GM19463 (cell line): ENCODE results near the gene LPP.
A peak's percentile ranks its signal among the peaks of the same experiment; 100 is the strongest.

Source experiments
- ATAC-seq: cut with Tn5 transposase; IDR thresholded peaks from one replicate; pipeline ENCODE4 v1.9.1; 2021; ENCODE audit warnings: mild to moderate bottlenecking, moderate library complexity; ENCODE audit not compliant: unreplicated experiment

Gene LPP

DNA sequence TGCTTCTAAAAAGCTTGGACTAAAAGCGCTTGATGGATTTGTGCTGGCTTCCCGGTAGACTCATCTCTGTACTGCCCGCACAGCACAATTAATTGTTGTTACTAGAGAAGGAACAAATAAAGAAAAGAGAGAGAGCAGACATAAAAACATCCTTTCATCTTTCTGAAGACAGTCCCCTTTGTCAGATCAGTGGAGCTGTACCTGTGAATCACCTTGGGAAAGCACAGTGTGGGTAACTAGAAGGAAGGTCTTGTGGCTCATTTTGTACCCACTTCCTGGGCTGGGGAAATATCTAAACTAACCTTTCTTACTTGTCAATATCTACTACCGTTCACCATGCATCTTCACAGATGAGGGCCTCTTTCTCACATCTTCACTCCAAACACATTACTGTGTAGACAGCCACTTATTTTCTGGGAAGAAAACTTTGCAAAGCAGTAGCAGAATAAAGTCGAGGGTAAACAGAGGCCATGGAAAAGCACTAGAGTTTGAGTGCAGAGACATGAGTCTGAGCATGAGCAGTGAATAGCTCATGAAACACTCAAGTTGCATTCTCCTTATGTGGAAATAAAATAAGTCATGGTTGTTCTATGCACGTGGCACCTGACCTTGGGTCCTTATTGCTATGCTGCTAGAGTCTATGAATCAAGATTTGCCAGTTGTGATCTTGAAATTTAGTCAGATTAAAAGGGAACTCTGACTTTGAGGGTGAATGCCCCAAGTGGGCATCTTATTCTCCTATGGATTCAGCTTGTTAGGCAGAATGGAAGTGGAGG is 169.3 kb downstream of the LPP start:
- ATAC-seq, result no peak

DNA sequence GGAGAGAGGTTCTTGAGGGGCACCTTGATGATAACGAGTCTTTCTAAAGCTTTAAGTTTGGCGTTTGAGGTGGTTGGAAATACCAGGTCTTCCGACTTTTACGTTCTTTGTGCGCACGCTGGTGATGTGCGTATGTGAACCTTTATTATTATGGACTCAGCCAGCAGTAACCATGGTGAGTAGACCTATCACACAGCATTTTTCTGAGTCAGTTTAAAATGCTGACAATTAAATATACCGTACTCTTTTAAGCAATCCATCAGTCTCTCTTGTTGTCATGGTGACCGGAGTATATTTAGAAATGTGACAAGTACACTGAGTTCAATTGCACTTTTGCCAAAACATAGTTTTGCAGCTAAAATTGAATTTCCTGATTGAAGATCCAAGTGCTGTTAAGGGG is 172.2 kb downstream of the LPP start:
- no peak for ATAC-seq

DNA sequence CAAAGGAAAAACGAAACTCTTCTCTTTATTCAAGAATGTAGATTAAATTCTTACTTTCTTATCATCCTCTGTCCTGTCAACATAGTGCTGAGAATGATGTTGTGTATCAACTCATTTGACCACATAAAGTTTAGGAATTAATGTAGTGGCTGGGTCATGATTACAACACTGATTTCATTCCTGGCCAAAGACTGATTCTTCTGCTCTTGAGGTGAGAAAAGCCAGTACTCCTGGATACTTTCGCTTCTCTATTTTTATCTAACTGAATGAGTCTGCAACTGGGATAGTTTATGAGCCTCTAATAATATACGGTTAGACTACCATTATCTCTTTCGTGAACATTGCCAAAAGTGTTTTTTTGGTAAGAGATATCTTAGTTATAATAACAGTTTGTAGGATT is 173.0 kb downstream of the LPP start:
- no peak for ATAC-seq

DNA sequence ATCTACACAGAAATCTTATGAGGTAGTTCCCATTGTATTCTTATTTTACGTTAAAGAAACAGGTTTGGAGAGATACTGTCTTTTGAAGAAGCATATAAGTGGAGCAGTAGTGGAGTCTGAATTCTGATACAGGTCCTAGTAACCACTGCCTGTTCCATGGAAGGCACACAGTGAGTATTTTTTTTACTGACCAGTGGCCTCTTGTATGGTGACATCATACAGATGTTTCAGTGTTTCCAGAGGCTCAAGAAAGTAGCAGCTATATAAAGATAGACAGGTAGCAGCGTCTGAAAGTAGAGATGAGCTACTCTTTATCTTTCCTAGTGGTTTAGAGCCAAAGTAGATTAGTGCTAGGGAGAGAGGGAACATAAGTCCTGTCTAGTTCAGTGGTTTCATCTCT is 173.5 kb downstream of the LPP start:
- ATAC-seq, result no peak

DNA sequence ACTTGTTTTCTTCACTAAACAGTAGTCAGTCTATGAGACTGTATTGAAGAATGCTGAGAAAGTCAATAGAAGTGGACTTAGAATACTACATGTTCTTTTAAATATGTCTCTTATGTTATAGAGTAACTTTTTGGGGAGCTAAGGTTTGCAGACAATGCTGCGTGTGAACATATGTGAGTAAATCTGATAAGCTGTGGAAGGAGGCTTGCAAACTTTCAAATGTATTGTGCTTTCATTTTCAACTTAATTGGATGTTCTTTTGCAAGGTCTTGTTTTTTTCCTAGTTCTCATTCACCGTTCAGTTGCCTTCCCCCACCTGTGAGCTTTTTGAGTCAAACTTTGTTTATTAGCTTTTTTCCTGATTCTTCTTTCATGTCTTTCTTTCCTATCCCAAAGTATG is 176.2 kb downstream of the LPP start:
- no peak for ATAC-seq

DNA sequence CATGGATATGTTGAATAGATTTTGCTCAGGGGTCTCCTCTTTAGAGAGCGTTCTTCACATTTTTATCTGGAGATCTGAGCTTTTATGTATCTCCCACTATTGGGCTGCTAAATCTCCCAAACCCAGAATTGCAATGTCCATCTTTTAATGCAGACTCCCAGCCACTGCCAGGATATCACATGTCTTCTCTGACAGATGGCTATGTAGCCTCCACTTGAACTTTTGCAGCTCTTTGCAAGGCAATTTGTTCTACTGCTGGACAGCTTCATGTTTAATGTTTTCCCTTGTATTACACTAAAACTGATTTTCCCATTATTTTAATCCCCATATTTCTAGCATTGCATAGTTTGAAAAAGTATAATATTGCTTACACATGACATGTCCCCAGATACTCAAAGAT is 177.2 kb downstream of the LPP start:
- no peak for ATAC-seq

DNA sequence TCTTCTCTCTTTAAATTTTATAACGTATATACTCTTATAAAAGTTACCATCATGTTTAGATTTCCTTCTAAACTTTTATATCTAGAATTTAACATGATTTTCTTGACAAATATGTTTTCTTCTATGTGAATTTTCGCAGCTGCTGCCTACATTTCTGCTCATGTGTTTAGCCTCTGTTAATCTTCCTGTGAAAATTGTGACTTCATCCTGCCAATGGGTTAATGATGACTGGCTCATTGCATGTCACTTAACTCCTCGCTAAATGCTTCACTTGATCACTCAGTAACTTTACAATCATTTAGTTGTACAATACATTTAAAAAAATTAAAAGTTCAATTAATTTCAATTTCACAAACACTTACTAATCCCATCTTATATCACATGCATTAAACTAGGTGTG is 178.1 kb downstream of the LPP start:
- no peak for ATAC-seq

DNA sequence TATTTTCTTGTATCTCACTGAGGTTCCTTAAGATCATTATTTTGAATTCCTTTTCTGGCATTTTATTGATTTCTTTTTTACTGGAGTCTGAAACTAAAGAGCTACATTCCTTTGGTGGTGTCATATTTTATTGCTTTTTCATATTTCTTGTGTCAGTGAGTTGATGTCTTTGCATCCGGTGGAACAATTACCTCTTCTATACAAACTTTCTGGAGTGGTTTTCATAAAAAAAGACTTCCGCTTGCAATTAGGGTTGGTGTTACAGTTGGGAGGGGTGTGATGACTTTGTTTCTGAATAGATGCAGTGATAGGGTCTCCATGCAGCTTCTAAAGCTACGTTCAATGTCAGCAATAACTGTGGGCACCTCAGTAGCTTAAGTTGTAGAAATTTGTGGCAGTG is 181.7 kb downstream of the LPP start:
- no peak for ATAC-seq

DNA sequence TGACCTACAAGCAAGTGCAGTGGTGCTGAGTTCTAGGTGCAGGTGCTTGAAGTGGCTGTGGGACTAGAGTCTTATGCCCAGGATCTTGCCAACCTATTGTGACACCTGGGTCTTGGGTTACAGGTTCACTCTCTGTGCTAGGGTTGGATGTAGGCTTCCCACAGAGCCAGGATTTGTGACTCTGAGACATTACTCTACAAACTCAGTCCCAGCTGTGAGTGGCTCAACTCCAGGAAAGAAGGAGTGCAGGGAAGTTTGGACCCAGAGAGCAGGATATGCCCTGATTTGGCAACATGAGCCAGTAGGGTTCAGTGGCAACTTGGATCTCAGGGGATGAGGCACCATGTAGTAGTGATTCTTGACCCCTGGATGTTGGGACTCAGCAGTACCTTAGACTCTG is 182.2 kb downstream of the LPP start:
- no peak for ATAC-seq

DNA sequence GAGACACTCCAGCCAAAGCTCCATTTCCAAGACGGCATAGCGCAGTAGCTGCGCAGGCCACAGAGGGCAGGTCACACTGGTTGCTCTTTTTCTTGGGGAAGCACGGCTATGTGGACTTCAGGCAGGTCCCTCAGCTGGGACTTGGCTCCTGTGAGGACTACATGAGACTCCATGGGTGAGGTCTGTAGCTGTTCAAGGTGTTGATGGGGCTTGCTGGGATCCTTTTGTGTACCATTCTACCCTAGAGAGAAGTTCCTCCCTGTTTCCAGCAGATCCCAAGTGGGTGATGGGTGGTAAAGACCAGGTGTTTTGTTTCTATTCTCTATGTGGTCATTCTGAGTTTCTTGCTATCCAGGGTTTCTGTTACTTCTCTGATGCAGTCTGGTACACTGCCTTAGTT is 183.3 kb downstream of the LPP start:
- ATAC-seq, result no peak

DNA sequence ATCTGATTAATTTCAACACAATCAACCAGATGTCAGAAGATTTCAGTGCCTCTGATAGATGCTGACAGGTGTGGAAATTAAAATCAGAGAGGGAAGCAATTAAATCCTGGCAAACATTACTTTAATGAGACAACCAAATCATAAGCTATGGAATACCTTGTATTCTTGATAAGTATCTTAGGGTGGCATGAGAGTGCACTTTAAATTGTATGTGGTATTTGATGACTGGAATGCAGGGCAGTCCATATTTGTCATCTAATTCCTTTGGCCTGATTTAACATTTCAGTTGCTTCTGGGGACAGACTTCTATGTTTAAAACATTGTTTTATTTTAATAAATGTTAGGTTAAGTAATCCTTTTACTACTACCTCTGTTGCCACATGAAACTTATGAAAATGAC is 184.1 kb downstream of the LPP start:
- ATAC-seq, result no peak

DNA sequence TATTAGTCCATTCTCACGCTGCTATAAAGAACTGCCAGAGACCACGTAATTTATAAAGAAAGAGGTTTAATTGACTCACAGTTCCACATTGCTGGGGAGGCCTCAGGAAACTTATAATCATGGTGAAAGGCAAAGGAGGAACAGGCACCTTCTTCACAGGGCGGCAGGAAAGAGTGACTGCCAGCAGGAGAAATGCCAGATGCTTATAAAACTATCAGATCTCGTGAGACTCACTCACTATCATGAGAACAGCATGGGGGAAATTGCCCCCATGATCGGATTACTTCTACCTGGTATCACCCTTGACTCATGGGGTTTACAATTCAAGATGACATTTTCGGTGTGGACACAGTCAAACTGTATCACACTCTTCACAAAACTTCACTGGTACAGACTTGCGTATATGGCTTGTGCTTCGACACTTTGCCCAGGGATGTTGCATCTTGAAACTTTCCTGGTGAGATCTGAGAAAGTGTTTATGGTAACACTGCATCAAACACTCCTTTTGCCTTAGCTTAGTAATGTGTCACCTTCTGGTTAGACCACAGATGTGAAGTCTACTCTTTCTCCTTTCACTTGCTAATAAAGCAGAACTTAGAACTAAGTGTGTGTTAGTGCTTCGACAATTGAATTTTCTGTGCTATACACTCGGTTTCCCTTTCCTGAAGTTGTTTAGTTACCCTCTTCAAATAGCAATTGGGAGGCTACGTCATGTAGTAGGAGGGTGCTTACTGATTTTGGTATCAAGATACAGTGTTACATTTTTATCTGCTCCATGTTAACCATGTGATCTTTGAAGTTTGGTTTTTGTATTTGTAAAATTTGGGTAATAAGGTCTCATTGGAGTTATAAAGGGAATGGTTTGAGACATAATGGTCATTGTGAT is 185.7 kb downstream of the LPP start:
- no peak for ATAC-seq

DNA sequence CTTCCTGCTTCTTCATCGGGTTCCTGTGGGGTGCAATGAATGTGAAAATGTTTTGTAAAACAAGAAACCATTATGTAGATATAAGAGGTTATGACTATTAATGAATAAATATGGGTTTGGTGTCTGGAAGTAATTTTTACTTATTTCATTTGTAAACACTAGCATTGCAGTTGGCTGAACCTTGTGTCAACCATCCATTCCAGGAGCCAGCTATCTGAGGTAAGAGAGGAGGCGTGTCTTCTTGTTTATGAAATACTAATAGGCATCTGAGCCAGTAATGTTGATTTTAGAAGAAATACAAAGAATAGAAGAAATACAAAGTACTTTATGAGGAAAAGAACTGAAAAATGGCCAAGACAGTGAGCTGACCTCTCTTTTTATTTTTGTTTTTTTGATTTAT is 187.5 kb downstream of the LPP start:
- no peak for ATAC-seq

DNA sequence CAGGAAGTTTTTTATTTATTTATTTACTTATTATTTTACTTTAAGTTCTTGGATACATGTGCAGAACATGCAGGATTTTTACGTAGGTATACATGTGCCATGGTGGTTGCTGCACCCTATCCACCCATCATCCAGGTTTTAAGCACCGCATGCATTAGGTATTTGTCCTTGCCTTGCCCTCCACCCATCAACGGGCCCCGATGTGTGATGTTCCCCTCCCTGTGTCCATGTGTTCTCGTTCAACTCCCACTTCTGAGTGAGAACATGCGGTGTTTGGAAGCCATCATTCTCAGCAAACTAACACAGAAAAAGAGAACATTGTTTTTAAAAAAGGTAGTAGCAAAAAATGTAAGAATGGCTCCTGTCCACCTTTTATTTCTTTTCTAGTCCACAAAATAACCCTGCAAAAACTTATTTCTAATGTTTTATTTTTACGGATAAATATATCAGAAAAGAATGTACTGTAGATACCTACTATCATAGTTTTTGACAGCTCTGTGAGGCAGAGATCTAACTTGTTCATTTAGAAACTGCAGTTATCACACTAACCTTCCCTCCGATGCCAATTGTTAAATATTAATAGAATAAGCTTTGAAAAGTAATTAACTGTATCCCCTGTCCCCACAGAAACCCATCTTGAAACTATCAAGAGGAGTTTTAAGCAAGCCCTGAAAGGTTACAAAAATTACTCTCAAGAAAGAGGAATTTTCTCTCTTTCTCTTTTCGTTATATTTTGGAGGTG is 189.2 kb downstream of the LPP start:
- ATAC-seq, result peak; percentile 85

DNA sequence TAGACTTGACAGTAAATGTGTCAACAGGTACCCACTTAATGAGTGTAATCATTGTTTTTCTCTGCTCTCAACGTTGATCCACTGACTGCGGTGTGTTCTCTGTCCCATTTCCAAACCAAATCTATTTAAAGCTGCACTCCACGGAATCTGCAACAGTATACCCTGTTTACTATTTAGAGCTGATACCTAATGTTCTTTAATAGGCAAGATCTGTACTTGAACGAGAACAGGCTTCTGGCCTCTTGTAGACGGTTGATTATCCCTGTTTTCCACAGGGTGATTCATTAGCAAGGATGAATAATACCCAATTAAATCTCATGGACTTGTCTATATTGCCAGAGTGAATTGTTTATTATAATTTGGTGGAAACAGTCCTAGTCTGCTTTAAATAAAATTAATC is 189.9 kb downstream of the LPP start:
- no peak for ATAC-seq

DNA sequence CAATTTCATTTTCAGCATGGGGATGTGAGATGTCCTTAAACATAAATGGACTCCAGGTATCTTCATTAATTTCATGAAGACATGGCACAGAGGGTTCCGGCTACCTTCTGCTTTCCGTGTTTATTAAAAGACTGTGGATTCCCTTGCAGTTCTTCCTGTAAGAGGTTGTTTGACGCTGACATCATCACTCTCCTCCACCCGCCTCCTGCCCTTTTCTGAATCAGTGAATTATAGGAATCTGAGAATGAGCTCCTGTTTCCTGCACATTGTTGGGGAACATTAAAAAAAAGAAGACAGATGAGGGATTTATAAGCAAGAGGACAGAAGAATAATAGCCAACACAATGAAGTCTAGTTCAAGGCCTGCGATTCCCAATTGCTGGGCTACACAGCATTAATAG is 191.3 kb downstream of the LPP start:
- no peak for ATAC-seq

DNA sequence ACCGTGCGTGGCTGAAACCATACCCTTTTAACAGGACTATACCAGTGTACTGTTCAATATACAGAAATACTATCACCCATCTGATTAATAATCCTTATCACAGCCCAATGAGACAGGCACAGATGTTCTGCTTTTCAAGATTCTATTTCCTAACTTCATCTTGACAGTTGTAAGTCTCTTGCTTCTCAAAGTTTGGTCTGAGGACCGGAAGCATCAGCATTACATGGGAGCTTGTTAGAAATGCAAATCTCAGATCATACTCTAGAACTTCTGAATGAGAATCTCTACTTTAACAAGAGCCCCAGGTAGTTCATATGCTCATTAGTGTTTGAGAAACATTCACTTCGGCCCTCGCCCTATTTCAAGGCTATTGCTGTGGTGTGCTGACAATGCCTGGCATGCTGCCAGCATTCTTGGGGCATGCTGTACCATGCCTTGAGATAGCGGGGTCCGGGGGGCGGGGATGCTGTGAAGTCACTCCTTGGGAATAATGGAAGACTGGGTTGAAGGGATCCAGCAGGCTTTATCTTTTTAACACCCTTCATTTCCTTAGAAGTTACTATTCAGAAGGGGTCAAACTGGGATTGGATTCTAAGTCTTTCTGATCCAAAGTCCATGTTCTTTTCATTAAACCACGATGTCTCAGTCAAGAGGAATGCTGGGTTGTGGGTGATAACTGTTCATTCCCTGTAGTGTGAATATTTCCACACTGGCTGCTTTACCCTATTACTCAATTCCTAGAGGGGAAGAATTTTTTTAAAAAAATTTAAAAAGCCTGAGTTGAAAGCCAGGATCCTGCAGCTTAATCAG is 194.7 kb downstream of the LPP start:
- no peak for ATAC-seq

DNA sequence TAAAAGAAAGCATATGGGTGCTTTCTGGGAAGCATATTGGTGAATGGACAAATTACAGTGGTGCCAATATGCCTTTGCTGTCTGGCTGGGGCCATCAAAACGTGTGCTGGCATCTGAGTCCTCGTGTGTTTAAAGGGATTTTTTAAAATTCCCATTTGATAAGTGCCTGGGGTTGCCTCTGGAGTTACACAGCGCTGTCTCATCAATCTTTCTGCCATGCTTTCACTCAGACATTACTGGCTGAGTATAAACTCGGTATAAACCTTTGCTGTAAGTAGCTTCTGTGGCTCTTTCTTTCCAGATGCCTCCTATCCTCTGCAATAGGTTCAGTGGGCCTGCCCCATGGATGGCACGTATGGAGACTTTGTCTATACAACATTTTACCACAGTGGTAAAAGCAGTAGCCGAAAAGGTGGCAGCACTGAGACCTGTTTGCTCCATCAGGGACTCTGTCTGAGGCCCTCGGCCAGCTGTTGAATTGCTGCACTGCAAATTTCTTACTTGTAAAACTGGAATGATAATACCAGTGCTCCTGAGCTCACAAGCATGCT is 195.5 kb downstream of the LPP start:
- no peak for ATAC-seq

DNA sequence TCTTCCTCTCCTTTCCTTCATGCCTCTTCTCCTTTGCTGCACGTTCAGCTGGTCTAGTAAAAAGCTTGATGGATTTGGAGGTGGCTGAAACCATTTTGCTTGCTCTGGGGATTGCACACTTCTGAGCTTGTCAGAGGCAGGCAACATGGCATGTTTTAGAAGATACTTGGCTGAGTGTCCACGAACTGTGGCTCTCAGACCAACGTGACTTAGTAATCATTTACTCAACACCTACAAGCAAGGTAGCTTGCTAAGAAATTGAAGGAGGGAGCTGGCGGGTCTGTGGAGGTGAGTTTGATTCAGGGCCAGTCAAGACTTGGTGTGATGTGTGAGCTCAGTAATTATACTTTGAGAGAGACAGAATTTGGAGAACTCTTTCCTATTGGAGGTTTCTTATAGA is 196.0 kb downstream of the LPP start:
- ATAC-seq, result no peak

DNA sequence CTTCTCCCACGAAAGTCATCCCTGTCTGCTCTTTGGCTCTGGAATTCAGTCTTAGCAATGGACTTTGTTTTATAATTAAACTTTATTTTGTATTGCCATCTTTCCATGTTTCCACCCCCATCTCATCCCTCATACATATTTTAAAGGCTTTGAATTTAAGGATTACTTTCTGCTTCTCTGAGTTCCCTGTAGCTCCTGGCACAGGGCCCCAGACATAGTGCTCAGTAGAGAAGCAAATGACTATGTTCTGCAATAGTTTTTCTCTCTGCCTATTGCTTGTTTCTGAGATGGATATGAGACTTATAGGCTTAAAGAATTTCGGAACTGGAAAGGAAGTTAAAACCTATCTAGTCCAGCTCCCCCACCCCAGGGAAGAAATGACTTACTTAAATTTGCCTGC is 197.0 kb downstream of the LPP start:
- ATAC-seq, result no peak

DNA sequence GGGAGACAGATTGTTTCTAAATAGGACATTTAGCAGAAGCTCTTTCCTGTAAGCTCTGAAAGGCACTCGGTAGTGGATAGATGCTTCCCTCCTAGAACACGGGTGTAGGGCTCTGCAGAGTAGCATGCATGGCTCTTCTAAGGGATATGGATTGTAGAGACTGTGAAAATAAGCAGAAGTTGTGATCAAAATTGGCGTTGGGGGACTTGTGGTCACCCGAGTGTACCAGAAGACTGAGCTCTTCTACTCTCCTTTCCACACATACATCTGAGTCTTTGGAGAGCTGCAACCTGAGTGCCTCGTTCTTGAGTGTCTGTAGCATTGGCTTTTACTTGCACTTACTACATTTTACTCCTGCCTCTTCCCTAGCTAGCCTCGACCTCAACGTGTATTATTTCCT is 197.7 kb downstream of the LPP start:
- ATAC-seq, result no peak
